Testis (tissue), 3 donors: ENCODE data around the gene SPAG5. TPM values are rescaled to one million over a fixed set of nuclear protein-coding genes. Genes with fewer than 3 reads are reported as not detected.

ENCODE experiments used
- DNase-seq: peaks from one replicate; pipeline ENCODE4 v3.0.0-alpha.2; 2019
- H3K27ac ChIP-seq, 2 donors: fragments of 200-600 bp; sonication (generic); one replicate each; pipeline ENCODE4 v1.5.1; 2019
- H3K27me3 ChIP-seq: fragments of 200-600 bp; sonication (generic); one replicate; pipeline ENCODE4 v1.5.1; 2019
- H3K36me3 ChIP-seq: fragments of 200-600 bp; sonication (generic); one replicate; pipeline ENCODE4 v1.5.1; 2017; ENCODE audit warnings: low read depth; ENCODE audit errors: missing control alignments
- H3K4me1 ChIP-seq: fragments of 200-600 bp; sonication (generic); one replicate; pipeline ENCODE4 v1.5.1; 2019
- H3K4me3 ChIP-seq, 2 donors: fragments of 200-600 bp; sonication (generic); one replicate each; pipeline ENCODE4 v1.5.1; 2017 to 2019
- H3K9me3 ChIP-seq: fragments of 200-600 bp; sonication (generic); one replicate; pipeline ENCODE4 v1.5.1; 2017
- POLR2A ChIP-seq: fragments of 450-650 bp; IDR thresholded peaks from one replicate; pipeline ENCODE4 v1.6.1; 2017; ENCODE audit warnings: antibody characterized with exemption, mild to moderate bottlenecking, moderate library complexity
- WGBS, 2 donors: methylation state at CpG; one replicate each; pipeline ENCODE4 v1.1.5; 2018; 5-methylcytosine and 5-hydroxymethylcytosine counted together
- intact Hi-C: fragments of 100-400 bp; cut with DNase I; formaldehyde crosslinking; loops from one replicate; pipeline ENCODE4 v1.15.1; 2023; ENCODE audit warnings: low total_unique reads
- polyA plus RNA-seq: library from polyadenylated mRNA; stranded (reverse); fragments of 350-450 nt; fragmentation: Illumina TruSeq; extraction: RNeasy Lipid Tissue Mini Kit (QIAGEN cat#74804); gene quantifications from one replicate; pipeline ENCODE4 v1.2.3, GENCODE V29; 2014; ENCODE audit warnings: low read depth, low replicate concordance; ENCODE audit not compliant: insufficient read depth
- total RNA-seq, 2 donors: library from RNA; depleted of rRNA; stranded (reverse); fragments of >200 nt; gene quantifications; one replicate each; pipeline ENCODE4 v1.2.3, GENCODE V29; 2016
- TF ChIP-seq, protein P1 (sequence below), 3 experiments: fragments of 450-650 bp in 2 of 3; fragments of 200-600 bp in 1 of 3; sonication (generic) in 1 of 3; IDR thresholded peaks; one replicate each; pipeline ENCODE4 v1.5.1; 2016 to 2019; ENCODE audit warnings: antibody characterized with exemption in 3 of 3, mild to moderate bottlenecking in 2 of 3, moderate library complexity in 1 of 3

Gene SPAG5
- total and polyA plus RNA-seq, 3 donors from 2014 or later = 79.4 to 232 (median 116) TPM

GRCh38 chr17:28548417-28549130 lies 50.3 kb downstream of the SPAG5 start:
- Histone ChIP-seq H3K36me3 (no peaks in the 10 kb centered on the region), H3K4me1 (peaks cover 17% of the 10 kb centered on the region), H3K9me3 (no peaks in the 10 kb centered on the region), H3K4me3 (no peak overlapping the region), H3K27me3 (no peaks in the 10 kb centered on the region), H3K27ac (no peak overlapping the region)
- 88 to 92% methylated on average over 5 to 6 of the region's 6 CpGs for WGBS, 2 donors
- TF ChIP-seq POLR2A = no peak
- TF ChIP-seq, protein P1, sequence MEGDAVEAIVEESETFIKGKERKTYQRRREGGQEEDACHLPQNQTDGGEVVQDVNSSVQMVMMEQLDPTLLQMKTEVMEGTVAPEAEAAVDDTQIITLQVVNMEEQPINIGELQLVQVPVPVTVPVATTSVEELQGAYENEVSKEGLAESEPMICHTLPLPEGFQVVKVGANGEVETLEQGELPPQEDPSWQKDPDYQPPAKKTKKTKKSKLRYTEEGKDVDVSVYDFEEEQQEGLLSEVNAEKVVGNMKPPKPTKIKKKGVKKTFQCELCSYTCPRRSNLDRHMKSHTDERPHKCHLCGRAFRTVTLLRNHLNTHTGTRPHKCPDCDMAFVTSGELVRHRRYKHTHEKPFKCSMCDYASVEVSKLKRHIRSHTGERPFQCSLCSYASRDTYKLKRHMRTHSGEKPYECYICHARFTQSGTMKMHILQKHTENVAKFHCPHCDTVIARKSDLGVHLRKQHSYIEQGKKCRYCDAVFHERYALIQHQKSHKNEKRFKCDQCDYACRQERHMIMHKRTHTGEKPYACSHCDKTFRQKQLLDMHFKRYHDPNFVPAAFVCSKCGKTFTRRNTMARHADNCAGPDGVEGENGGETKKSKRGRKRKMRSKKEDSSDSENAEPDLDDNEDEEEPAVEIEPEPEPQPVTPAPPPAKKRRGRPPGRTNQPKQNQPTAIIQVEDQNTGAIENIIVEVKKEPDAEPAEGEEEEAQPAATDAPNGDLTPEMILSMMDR (IDR thresholded peaks at IDR 0.05) = no peak
- no peak for DNase-seq
- intact Hi-C loops = no loop called here

DNA sequence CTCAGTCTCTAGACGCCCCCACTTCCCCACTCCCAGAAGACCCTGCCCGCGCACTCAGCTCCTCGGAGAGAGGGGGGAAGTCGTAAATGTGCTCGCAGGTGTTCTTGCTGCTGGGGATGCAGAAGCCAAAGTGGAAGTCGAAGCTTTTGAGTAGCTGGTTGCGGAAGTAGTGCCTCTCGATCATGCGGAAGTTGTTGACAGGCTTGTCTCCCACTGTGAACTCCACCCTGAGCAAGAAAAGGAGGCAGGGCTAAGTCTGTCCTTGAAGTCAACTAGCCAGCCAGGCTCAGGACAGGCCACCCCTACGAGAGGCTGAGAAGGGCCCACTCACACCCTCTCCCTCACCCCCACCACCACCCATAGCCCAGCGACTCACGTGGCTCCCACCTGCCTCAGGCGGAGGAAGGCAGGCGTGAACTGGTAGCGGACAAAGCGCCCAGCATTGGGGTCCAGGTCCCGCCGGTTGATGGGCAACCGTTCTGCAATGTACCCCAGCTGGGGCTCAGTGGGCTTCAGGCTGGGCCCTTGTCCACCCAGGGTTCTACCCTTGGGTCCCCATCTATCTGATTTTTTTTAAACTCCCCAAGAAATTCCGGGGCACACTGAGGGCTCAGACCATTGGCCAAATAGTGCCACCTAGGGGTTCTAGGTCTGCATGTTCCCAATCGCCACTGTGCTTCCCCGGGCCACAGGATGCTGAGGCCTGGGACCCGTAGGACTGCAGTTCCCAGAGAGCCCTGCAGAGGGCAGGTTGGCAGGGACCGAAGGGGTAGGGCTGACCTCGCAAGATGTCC lies 51.0 kb downstream of the SPAG5 start:
- intact Hi-C loops = no loop called here
- H3K4me3 ChIP-seq = no peak overlapping the region
- peak; percentile 82 for DNase-seq
- WGBS, 2 donors = 68 to 84% methylated on average over 24 to 26 of the region's 26 CpGs
- H3K4me1 ChIP-seq = peaks cover 15% of the 10 kb centered on the region
- TF ChIP-seq, protein P1 (IDR thresholded peaks at IDR 0.05) = peak; percentile 80 to 85 (median 84)
- no peak for TF ChIP-seq POLR2A
- no peaks in the 10 kb centered on the region for H3K9me3 ChIP-seq
- H3K27me3 ChIP-seq = no peaks in the 10 kb centered on the region
- H3K36me3 ChIP-seq = no peaks in the 10 kb centered on the region
- no peak overlapping the region for H3K27ac ChIP-seq

DNA sequence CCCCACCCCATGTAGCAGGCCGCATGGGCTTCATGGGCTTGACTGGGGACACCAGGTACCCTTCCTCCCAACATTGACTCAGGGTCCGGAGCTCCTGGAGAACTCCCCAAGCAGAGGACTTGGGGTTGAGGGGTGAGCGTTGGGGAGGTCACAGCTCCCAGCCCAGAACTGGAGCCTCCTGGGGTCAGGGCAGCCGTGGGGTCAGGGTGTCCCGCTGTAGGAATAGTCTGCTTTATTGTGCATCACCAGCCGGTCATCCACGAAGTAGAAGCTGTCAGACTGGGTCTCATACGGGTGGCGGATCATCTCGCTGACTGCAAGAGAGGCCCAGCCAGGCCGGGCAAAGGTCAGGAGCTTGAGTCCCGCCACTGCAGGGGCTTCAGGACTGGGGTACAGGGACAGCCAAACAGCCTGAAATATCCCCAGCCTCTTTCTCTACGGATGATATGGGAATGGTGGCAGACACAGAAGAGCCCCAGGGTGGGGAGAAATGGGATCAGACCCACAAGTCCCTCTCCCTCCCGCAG lies 51.7 kb downstream of the SPAG5 start:
- Histone ChIP-seq H3K9me3 (no peaks in the 10 kb centered on the region), H3K27ac (no peak overlapping the region), H3K27me3 (no peaks in the 10 kb centered on the region), H3K4me1 (peaks cover 12% of the 10 kb centered on the region), H3K36me3 (no peaks in the 10 kb centered on the region), H3K4me3 (no peak overlapping the region)
- intact Hi-C loops = no loop called here
- 89 to 96% methylated on average over 4 to 14 of the region's 14 CpGs for WGBS, 2 donors
- TF ChIP-seq POLR2A = no peak
- TF ChIP-seq, protein P1 (IDR thresholded peaks at IDR 0.05) = no peak
- DNase-seq = no peak

DNA sequence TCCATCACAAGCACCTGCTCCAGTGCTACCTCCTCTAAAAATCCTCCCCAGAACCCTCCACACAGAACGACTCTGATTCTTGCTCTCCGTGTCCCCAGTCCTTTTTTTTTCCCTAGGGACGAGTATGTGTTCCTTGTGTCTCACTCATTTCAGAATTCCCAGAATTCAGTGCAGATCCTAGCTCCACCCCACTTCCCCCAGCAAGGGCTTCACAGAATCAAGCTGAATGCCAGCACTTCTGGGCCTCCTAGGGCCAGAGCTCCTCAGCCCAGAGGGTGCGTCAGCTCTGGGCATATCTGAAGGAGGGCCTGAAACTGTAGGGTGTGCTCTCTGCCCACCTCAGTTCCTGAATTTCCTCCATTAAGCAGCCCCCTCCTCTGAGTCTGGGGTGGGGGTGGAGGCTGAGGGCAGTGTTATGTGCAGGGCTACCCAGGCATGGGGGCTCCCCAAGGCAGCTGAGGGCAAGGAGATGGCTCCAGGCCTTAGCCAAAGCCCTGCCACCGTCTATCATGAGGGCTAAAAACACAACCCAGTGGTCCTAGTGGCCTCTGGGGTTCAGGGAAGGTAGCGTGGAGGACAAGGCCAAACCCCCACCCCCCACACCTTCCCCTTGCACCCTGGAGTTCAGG lies 52.9 kb downstream of the SPAG5 start:
- no peaks in the 10 kb centered on the region for H3K36me3 ChIP-seq
- 81 to 84% methylated on average over 5 to 6 of the region's 6 CpGs for WGBS, 2 donors
- H3K27ac ChIP-seq = no peak overlapping the region
- no peak for DNase-seq
- intact Hi-C loops = no loop called here
- TF ChIP-seq POLR2A = no peak
- TF ChIP-seq, protein P1 (IDR thresholded peaks at IDR 0.05) = no peak
- H3K4me1 ChIP-seq = peaks cover 10% of the 10 kb centered on the region
- no peaks in the 10 kb centered on the region for H3K9me3 ChIP-seq
- no peak overlapping the region for H3K4me3 ChIP-seq
- no peaks in the 10 kb centered on the region for H3K27me3 ChIP-seq
